ENCODE results near the gene ABCC11. TPM values are rescaled to one million over a fixed set of nuclear protein-coding genes. Genes with fewer than 3 reads are reported as not detected.
A peak's percentile ranks its signal among the peaks of the same experiment; 100 is the strongest.

The ABCC11 gene
- total RNA-seq, 2 donors from 2014 or later, result not detected

- H3K36me3 ChIP-seq, result no peaks in the 10 kb centered on the region
- no peak for DNase-seq (ENCODE audit: low spot score)
- no peaks in the 10 kb centered on the region for H3K4me1 ChIP-seq
- H3K9me3 ChIP-seq, result no peaks in the 10 kb centered on the region
- H3K4me3 ChIP-seq, result no peak overlapping the region
- H3K27ac ChIP-seq, result no peak overlapping the region
- no peaks in the 10 kb centered on the region for H3K27me3 ChIP-seq
- no peak for TF ChIP-seq CTCF (IDR thresholded peaks at IDR 0.05)
These were observed 12.2 kb downstream of the ABCC11 start for GRCh38 chr16:48235058-48235555.

GRCh38 chr16:48234630-48235029, 12.7 kb downstream of the ABCC11 start:
- no peaks in the 10 kb centered on the region for H3K27me3 ChIP-seq
- H3K4me1 ChIP-seq, result no peaks in the 10 kb centered on the region
- no peaks in the 10 kb centered on the region for H3K9me3 ChIP-seq
- no peaks in the 10 kb centered on the region for H3K36me3 ChIP-seq
- TF ChIP-seq CTCF (IDR thresholded peaks at IDR 0.05), result no peak
- no peak overlapping the region for H3K4me3 ChIP-seq
- H3K27ac ChIP-seq, result no peak overlapping the region
- DNase-seq (ENCODE audit: low spot score), result no peak

- DNase-seq (ENCODE audit: low spot score), result no peak
- no peaks in the 10 kb centered on the region for H3K27me3 ChIP-seq
- H3K4me3 ChIP-seq, result no peak overlapping the region
- no peaks in the 10 kb centered on the region for H3K4me1 ChIP-seq
- no peaks in the 10 kb centered on the region for H3K9me3 ChIP-seq
- H3K36me3 ChIP-seq, result no peaks in the 10 kb centered on the region
- no peak overlapping the region for H3K27ac ChIP-seq
- no peak for TF ChIP-seq CTCF (IDR thresholded peaks at IDR 0.05)
These were observed 14.8 kb downstream of the ABCC11 start for GRCh38 chr16:48232493-48233040.

DNA sequence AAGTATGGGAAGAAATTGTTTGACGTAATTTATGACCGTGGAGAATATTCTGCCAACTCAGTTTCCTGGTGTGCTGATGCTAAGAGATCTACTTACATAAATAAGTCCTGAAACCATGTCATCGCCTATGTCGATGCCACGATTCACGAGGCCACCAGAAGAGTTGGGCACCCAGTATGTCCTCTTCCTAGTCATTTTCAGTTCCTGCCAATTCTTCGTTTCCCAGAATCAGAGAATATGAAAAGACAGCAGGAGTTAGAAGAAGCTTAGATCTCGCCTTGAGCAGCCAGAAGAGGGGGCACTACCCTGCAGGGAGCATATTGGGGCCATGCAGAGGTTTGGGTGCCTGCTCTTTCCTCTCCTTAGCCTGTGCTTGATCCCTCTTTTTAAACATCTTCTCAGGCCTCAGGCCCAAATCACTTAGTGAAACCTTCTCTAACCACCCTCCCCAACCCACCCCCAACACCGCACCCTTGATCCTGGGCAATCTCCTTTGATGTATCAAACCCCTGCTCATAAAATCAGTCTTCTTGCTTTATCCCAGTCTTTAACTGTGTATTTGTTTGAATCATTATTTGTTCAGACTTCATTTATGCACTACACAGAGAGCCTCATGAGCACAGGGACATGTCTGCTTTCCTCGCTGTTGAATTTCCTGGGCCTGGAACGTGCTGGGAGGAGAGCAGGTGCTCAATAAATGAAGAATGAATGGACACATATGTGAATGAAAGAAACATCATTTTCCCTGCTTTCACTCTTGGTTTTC, 15.4 kb downstream of the ABCC11 start:
- DNase-seq (ENCODE audit: low spot score), result no peak
- Histone ChIP-seq H3K36me3 (no peaks in the 10 kb centered on the region), H3K4me1 (no peaks in the 10 kb centered on the region), H3K27ac (no peak overlapping the region), H3K4me3 (no peak overlapping the region), H3K9me3 (no peaks in the 10 kb centered on the region), H3K27me3 (no peaks in the 10 kb centered on the region)
- peak in 1 of 2 donors; percentile 42 for TF ChIP-seq CTCF (IDR thresholded peaks at IDR 0.05)

DNA sequence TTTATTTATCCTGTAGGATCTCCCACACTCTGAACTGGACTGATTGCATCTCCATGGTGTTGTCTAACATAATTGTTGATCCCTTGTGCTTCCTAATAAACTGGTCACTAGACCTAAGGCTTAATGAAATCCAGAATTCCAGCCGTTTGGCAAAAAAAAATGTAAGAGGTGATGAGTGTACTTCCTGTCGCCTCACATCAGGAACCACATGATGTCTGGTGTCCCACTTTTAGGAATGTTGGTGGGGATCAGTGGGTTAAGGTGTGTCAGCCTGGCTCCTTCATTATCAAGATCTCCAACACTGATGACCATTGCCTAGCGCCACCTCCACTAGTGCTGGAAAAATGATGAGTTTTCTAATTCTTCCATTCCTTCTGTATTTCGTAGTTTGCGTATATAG, 21.9 kb downstream of the ABCC11 start:
- no peaks in the 10 kb centered on the region for H3K36me3 ChIP-seq

More for the DNA sequence above, 21.9 kb downstream of the ABCC11 start:
- Histone ChIP-seq H3K27ac (no peak overlapping the region), H3K27me3 (no peaks in the 10 kb centered on the region), H3K4me1 (no peaks in the 10 kb centered on the region), H3K9me3 (no peaks in the 10 kb centered on the region), H3K4me3 (no peak overlapping the region)
- no peak for DNase-seq (ENCODE audit: low spot score)
- no peak for TF ChIP-seq CTCF (IDR thresholded peaks at IDR 0.05)
